NB4 (cell line): Measurements from ENCODE around the gene CPN2.

Experiments
- DNase-seq: peaks from one replicate; pipeline ENCODE4 v3.0.0; 2010; ENCODE audit warnings: low read depth
- H3K4me3 ChIP-seq: one replicate; pipeline ENCODE4 v1.5.1; 2011; ENCODE audit warnings: mild to moderate bottlenecking, low read depth, low read length, moderate library complexity
- MYC ChIP-seq: IDR thresholded peaks from 2 replicates; pipeline ENCODE4 v1.6.1; 2011; ENCODE audit warnings: low read depth, low read length
- POLR2A ChIP-seq: IDR thresholded peaks from 2 replicates; pipeline ENCODE4 v1.6.1; 2011; ENCODE audit warnings: mild to moderate bottlenecking; ENCODE audit not compliant: insufficient read length; ENCODE audit errors: extremely low read depth
- TF ChIP-seq, protein P1 (sequence below): IDR thresholded peaks from one replicate; pipeline ENCODE4 v1.5.1; 2012; ENCODE audit warnings: low read depth, low read length
- TF ChIP-seq, protein P2 (sequence below): IDR thresholded peaks from 2 replicates; pipeline ENCODE4 v1.6.1; 2011; ENCODE audit warnings: low read depth, low read length

CPN2 gene

DNA sequence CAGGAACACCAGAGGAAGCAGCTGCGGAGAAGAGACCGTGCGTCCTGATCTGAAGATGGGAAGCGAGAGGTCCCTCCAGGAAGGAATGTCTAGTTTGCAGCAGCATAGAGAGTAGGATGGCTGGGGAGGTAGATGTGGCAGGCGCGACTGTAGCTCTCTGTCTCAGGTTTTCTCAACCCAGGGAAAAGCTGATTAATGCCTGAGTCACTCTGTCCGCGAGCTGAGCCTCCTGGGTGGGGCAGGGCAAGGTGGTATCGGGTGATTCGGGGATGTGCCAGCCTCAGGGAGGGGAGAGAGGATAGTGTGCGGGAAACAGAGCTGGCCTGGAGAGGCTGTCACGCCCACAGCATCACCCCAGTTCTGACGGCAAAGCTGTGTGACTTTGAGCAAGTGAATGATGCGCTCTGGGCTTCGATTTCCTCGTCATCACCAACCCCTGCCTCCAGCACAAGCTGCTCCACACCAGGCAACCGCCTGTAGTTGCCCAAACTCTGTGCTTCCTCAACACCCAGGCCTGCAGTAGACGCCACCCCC lies 28.4 kb downstream of the CPN2 start:
- TF ChIP-seq, protein P1, sequence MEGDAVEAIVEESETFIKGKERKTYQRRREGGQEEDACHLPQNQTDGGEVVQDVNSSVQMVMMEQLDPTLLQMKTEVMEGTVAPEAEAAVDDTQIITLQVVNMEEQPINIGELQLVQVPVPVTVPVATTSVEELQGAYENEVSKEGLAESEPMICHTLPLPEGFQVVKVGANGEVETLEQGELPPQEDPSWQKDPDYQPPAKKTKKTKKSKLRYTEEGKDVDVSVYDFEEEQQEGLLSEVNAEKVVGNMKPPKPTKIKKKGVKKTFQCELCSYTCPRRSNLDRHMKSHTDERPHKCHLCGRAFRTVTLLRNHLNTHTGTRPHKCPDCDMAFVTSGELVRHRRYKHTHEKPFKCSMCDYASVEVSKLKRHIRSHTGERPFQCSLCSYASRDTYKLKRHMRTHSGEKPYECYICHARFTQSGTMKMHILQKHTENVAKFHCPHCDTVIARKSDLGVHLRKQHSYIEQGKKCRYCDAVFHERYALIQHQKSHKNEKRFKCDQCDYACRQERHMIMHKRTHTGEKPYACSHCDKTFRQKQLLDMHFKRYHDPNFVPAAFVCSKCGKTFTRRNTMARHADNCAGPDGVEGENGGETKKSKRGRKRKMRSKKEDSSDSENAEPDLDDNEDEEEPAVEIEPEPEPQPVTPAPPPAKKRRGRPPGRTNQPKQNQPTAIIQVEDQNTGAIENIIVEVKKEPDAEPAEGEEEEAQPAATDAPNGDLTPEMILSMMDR, result no peak
- no peak for TF ChIP-seq POLR2A
- TF ChIP-seq, protein P2, sequence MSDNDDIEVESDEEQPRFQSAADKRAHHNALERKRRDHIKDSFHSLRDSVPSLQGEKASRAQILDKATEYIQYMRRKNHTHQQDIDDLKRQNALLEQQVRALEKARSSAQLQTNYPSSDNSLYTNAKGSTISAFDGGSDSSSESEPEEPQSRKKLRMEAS, result no peak
- peak; percentile 24 for DNase-seq
- no peak overlapping the region for H3K4me3 ChIP-seq

DNA sequence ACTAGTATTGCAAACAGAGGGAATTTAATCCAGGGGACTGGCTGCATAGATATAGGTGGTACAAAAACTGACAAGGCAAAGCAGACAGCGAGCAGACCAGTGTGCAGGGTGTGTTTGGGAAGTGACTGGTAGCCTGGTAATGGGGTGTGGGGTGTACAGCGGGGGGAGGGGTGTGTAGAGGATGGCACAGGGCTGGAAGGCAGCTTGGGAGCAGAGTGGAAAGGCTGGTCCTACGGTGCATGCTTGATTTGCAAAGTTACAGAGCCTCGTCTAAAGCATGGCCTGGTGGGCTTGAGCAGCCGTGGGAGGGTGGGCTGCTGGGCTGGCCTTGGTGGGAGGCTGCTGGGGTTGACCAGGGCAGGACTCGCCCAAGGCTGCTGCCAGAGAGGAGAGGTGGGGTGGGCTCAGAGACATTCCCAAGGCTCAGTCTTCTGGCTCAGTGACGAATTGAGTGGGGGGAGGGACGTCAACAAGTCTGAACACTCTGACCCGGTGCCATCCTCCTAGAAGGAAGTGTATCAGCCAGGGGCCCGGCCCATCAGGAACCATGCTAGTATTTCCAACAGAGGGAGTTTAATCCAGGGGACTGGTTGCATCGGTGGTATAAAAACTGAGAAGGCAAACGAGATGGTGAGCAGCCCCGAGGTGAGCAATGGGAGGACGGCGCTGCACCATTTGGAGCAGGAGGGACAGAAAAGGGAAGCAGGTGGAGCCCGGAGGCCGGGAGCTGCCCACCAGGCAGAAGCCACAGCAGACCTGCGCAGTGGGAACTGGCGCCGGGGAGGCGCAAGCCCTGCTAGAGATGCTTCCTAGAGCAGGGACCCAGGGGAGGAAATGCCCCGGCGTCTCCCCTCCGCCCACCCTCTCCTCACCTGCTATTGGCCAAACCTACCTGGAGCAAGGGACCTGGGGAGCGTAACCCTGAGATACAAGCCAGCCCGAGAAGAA lies 29.2 kb downstream of the CPN2 start:
- no peak for TF ChIP-seq MYC
- TF ChIP-seq, protein P2, result no peak
- no peak for TF ChIP-seq POLR2A
- TF ChIP-seq, protein P1, result no peak
- H3K4me3 ChIP-seq, result no peak overlapping the region
- no peak for DNase-seq

DNA sequence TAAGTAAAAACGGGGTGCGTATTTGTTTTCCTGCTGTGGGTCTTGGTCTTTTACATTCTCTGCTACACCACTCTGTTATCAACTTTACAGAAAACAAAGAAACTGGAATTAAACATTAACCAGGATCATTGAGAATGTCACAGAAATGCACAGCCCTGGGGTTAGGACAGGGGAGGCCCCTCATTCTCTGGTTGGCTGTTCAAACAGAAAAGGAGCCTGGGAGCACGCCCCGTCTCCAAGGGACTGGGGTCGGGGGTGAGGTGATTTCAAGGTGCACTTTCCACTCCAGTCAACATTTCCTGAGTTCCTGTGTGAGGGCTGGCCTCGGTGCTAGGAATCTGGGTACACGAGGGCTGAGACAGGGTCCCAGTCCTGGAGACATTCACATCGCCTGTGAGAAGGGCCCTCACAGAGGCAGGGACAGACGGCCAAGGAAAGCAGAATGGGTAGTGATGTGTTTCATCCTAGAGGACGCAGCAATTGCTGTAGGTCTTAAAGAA lies 30.3 kb downstream of the CPN2 start:
- no peak overlapping the region for H3K4me3 ChIP-seq
- TF ChIP-seq, protein P2, result no peak
- TF ChIP-seq MYC (no peak), POLR2A (no peak)
- TF ChIP-seq, protein P1, result no peak
- no peak for DNase-seq

DNA sequence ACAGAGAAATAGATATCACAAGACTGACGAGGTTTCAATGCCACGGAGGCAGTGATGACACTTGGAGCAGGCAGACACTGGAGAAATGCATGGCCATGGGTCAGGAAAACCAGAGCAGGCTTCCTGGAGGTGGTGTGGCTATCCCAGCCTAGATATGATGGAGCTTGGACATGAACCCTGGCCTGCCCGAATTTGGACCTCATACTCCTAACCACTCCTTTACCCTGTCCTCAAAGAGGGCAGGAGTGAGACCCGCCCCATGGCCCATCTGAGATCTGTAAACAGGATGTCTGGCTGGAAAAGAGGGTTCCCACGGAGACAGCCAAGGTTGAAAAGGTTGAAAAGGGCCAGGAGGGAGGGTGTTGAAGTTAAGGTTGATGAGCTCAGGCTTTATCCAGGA lies 31.0 kb downstream of the CPN2 start:
- TF ChIP-seq, protein P1, result no peak
- TF ChIP-seq MYC (no peak), POLR2A (no peak)
- TF ChIP-seq, protein P2, result no peak
- DNase-seq, result no peak
- no peak overlapping the region for H3K4me3 ChIP-seq

DNA sequence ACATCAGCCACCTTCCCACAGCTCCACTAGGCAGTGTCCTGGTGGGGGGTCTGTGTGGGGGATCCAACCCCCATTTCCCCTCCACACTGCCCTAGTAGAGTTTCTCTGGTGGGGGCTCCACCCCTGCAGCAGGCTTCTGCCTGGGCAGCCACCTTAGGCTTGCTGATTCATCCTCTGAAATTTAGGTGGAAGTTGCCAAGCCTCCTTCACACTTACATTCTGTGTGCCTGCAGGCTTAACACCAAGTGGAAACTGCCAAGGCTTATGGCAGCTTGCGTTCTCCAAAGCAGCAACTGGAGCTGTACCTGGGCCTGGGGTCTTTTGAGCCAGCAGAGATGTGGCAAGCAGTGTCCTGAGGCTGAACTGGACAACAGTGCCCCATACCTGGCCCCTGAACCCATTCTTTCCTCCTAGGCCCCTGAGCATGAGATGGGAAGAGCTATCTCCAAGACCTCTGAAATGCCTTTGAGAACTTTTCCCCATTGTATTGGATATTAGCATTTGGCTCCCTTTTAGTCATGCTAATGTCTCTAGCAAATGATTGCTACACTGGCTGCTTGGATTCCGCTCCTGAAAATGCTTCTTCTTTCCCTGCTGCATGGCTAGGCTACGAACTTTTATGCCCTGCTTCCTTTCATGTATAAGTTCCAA lies 32.5 kb downstream of the CPN2 start:
- H3K4me3 ChIP-seq, result no peak overlapping the region
- DNase-seq, result no peak
- TF ChIP-seq POLR2A (no peak), MYC (no peak)
- TF ChIP-seq, protein P2, result no peak
- TF ChIP-seq, protein P1, result no peak
